Left renal pelvis (tissue), 4 donors: ENCODE results near the gene SELENON. TPM values are rescaled to one million over a fixed set of nuclear protein-coding genes. Genes with fewer than 3 reads are reported as not detected.

Source experiments
- DNase-seq, 4 donors: peaks; one replicate each; pipeline ENCODE4 v3.0.0-alpha.2; 2013; ENCODE audit warnings: low read depth in 4 of 4, low spot score in 3 of 4
- polyA plus RNA-seq, 4 donors: library from polyadenylated mRNA; unstranded; fragments of 120-200 nt; gene quantifications; one replicate each; pipeline ENCODE4 v1.2.1, GENCODE V29; 2013; ENCODE audit not compliant: insufficient read length in 4 of 4

Gene SELENON
- polyA plus RNA-seq, 4 donors = 70.5 to 86.0 (median 81.7) TPM

DNA sequence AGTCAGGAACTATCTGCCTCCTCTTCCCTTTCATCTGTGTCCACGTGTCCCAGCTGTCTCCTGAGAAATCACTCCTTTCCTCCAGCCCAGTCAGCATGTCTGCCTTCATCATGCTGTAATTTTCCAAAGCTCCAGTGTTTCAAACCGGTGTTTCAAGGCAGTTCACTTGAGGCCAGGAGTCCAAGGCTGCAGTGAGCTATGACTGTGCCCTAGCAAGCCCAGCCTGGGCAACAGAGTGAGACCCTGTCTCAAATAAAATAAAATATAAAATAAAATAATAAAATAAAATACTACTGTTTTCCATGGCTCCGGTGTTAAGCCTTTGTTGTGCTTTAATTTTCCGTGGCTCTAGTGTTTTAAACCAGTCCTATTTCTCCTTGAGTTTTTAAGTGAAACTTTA, 7.9 kb upstream of the SELENON start:
- no peak for DNase-seq

DNA sequence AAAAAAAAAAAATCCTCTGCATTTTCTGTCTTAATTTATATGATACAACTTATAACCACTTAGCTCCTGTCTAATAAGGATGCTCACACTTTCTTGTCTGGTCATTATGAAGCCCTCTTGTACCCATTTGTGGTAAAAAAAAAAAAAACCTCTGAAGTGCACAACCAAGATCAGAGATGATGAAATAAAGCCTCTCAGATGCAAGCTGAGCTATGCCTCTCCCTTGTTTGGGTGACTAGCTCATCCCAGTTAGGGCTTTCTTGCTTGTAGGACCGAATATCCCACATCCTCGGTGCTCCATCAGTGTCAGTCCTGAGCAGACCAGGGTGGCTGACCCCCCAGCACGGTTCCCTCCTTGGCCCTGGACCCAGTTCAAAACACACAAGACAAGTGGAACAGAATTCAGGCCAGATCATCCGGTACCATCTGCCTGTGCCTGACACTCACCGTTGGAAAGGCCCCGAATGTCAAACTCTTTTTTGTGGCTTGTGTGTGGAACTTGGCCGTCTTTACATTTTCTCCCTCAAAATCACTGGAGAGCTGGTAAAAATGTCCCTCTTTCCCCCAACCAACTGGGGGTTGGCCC, 6.3 kb upstream of the SELENON start:
- DNase-seq = no peak

DNA sequence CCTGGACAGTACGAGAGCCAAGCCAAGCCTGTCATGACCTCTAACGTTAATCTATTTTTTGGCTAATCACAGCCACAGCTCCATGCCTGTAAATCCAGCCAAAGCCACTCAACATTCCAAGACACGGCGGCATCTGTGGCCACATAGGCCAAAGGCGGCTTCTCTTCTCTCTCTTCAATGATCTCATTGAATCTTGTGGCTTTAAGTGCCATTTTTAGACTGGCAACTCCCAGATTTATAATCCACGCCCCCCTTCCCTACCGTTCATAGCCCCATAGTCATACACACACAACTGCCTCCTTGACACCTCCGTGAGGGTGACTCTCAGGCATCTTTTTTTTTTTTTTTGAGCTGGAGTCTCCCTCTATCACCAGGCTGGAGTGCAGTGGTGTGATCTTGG, 5.7 kb upstream of the SELENON start:
- no peak for DNase-seq

DNA sequence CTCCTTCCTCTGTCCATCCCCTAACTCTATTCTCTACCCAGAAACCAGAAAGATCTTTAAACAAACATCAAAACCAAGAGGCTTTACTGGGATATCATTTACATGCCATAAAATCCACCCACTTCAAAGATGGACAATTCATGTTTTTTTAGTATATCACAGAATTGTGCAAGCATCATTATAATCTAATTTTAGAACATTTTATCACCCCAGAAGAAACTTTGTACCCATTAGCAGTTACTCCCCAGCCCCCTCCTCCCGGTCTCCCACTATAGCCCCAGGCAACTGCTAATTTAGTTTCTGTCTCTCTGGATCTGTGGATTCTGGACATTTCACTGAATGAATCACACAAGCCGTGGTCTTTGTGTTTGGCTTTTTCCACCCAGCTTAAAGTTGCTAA, 4.8 kb upstream of the SELENON start:
- no peak for DNase-seq

DNA sequence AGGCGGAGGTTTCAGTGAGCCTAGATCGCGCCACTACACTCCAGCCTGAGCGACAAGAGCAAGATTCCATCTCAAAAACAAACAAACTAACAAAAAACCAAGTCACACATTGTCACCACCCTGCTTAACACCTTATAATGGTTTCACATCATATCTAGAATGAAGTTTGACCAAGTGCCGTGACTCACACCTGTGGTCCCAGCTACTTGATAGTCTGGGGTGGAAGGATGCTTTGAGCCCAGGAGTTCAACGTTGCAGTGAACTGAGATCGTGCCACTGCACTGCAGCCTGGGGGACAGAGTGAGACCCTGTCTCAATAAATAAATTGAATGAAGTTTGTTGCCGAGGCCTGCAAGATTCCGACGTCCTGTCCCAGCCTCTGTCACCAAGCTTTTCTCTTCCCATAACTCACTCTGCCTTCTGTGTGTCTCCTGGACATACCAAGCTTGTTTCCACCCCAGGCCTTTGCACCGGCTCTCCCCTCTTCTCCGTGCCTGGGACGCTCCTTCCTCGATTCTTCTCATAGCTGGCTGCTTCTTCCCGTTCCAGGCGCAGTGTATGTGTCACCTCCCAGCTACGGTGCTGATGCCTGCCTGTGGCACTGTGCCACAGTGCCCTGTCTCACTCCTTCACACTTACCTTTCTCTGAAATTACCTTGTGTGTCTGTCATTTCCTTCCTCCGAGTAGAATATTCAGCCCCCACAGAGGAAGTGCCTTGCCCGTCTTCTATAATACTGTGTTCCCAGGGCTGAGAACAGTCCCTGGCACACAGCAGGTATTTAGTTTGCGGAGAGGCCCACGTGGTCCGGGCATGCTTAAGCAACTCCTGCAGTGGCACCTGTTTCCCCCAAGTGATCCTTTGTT, 3.8 kb upstream of the SELENON start:
- DNase-seq = no peak

DNA sequence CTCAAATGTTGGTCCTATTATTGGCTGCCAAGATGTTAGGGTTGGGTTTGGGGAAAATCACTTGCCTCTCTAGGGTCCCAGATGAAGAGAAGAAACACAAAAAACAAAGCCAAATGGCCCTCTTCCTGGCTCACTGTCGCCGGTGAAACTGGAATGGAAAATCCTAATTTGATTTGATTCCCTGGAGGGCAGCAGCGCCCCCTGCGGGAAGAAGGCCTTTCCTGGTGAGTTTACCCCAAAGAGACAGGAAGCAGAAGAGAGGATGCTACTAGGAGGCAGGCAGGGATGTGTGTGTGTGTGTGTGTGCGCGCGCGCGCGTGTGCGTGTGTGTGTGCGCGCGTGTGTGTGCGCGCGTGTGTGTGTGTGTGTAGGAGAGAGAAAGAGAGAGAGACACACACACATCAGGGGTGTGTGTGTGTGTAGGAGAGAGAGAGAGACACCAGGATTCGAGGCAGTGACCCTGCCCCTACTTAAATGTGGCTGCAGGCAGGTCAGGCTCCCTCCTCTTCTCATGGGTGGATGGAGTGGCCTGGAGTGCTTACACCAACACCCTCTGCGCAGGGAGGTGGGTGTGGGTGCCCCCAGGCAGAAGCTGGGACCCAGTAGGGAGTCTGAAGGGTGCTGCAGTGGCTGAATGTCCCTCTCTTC, 3.1 kb upstream of the SELENON start:
- peak in 1 of 4 donors; percentile 59 for DNase-seq

DNA sequence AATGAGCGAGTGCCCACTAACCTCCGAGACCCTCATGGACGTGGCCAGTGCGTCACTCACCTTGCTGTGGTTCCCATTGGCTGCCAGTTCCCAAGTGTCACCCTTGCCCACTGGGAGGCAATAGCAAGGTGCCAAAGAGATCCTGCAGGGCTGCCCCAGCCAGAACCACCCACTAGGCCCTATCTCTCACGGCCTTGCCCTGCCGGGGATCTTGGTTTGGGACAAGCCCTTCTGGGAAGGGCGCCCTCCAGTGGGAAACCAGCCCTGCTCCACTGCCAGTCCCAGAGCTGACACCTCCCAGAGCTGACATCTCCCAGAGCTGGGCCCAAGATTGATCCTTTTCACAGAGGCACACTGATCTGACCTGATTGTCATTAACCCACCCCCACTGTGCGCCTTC, 2.1 kb upstream of the SELENON start:
- no peak for DNase-seq

DNA sequence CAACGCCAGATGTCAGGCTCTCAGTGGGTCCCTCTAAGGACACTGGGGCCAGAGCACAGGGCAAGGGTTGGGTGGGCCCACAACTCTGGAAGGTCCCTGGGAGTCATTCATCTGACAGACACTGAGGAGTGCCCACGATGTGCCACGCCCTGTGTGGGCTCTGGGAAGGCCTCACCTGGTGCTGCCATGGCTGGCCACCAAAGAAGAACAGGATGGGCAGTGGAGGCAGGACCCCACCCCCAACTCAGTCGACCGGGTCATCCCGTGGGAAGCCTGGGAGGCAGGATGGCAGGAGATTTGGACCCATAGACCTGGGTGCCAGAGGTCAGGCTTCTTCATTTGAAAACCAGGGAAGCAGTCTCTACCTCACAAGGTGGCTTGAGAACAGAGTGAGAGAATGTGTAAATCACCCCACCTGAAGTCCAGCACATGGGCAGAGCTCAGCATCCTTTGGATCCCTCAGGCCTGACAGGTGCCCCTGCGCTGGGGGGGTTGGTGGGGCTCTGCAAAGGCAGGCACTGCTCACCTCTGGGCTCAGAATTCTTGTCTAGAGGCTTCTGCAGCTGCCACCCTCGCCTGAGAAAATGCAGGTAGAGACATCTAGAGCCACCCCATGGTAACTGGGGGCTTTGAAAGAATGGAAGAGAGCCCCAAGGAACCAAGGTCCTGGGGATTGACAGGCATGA, 1.2 kb upstream of the SELENON start:
- no peak for DNase-seq

DNA sequence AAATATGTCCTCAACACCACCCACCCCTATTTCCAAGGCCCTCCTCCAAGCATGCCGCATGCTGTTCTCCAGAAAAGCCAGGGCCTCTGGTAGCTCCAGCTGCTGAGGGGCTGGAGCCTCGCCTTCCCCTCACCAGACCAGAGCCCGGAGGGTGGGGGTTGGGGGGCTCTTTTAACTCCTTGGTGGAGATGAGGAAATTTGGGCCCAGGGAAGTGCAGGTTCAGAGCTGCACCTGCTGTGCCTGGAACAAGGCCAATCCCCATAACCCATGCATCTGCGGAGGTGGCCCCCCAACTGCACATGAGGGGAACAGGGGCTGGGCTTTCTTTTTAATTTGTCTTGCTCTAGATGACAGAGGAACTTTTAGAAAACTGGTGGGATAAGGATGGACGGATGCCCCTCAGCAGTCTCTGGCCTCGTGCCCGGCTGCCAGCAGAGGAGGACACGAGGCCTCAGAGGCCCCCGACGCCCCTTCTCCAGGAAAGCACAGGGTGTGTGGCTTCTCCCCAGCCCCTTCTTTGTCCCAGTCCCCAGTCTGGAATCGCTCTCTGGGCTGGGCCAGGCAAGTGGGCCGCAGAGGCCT, 550 bp upstream of the SELENON start:
- no peak for DNase-seq

DNA sequence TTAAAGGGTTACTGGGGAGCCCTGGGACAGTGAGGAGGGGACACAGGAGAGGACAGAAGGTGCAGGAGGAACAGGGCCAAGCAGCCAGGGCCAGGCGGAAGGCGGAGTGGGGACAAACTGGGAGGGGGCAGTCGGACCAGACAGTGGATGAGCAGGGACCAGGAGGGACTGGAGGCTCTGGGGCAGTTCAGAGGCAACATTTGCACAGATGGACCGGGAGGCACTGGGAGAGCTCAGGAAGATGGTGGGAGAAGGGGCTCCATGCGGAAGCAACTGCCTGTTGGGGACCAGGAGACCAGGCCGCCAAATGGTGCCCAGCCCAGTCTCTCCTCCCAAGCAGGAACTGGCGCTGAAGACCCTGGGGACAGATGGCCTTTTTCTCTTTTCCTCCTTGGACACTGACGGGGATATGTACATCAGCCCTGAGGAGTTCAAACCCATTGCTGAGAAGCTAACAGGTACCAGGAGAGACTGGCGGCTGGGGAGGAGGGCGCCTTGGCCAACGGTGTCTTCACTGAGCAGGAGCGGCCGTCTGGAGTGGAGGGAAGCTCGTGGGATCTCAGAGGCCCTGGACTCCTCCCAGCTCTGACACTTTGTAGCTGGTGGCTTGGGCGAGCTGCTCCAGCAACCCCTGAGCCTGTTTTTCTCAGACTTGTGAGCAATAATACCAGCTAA, 847 bp downstream of the SELENON start:
- DNase-seq = no peak

DNA sequence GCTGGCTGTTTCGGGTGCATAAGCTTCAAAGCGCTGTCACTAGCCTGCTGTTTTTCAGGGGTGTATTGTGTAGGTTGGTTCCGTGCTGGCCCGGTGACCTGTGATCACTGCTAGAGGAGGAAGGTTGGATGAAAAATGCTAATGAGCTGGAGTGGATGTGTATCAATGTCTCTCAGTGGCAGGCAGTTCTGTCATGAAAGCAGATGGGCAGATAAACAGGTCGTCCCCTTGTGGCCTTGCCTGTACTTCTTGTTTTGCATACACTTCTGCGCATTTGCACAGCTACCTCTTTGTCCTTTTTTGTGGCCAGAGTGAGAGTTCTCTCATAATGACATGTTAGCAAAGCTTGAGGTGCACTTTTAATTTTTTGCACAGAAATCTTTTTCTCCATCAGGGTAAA, 2.9 kb downstream of the SELENON start:
- DNase-seq = no peak

DNA sequence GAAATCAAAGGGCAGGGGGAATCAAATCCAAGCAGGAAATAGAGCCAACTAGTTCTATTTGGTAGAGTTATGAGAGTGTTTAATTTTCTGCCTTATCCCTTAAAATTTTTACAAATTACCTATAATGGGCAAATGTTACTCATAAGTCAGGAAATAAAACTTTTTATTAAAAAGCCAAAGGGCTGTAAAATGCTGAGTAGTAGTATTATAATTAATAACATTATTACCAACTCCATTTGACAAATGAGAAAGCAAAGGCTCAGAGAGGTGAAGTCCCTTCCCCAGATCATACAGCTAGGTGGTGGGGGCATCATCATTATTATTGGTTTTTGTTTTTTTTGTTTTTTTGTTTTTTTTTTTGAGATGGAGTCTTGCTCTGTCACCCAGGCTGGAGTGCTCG, 3.4 kb downstream of the SELENON start:
- no peak for DNase-seq

DNA sequence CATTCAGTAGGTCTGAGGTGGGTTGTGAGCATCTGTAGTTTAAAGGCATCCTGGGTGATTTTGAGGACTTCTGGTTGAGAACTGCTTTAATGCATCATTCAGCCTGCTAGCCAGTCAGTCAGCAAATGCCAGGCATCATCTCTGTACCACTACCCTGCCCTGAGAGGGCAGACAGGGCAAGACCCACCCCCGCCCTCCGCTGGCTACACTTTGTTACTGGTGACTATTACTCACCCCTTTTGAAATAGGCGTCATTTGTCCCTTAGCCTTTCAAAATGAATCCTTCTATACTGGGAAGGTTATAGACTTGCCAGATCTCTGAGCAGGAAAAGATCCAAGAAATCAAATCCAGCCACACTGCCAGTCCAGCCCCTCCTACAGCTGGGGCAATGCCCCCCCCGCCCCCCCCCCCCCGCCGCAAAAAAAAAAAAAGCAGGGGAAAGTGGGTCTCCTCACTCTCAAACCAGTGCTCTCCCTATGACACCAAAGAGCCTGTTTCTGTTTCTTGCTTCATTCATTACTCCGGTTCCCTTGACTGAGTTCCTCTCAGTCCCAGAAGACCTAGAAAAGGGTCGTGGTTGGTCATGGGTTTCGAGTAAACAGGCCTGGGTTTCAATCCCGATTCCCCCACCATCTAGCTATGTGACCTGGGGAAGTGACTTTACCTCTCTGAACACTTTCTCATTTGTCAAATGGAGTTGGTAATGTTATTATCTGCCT, 4.4 kb downstream of the SELENON start:
- no peak for DNase-seq

DNA sequence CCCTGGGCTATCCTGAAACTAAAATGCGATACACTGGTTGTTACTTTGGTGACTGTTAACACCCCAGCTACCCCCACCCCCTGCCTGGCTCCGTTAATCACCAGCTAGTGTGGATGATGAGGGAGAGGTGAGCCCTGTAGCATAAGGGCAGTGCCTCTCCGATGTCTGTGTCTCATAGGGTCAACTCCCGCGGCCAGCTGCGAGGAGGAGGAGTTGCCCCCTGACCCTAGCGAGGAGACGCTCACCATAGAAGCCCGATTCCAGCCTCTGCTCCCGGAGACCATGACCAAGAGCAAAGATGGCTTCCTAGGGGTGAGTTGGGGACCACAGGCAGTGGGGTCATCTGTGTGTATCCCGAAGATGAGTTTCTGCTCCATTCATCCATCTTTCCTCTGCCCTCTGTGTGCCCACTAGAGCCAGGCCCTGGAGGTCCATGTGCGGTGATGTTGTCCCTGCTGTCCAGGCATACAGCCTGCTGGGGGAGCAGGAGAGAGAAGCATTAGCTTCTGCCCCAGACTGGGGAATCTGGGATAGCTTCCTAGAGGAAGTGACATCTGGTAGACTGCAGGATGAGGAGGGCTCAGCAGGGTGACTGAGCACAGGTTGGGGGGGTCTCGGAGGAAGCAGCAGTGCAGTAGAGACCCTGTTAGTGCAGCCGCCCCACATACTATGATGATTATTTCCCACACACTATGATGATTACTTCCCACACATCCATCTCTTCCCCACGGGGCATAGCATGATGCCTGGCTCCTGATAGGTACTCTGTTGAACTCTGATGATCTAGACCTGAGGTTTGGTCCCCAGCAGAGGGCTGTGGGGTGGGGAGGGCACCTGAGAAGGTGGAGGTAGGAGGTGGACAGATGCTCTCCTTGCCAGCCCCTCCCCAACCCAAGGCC, 5.2 kb downstream of the SELENON start:
- no peak for DNase-seq

DNA sequence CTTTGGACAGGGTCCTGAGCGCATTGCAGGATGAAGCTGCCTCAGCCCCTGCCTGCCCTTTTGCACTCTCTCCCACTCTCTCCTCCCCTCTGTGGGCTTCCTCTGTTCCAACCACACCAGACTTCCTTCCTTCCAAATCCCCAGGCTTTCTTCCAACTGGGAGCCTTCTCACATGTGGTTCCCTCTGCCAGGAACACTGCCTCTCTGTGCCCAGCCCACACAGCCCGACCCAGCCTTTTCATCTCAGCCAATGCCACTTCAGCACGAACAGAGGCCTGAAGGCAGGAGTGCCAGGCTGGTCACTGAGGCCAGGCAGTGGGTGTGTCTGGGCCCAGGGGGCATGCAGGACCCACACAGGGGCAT, 5.9 kb downstream of the SELENON start:
- DNase-seq = no peak

DNA sequence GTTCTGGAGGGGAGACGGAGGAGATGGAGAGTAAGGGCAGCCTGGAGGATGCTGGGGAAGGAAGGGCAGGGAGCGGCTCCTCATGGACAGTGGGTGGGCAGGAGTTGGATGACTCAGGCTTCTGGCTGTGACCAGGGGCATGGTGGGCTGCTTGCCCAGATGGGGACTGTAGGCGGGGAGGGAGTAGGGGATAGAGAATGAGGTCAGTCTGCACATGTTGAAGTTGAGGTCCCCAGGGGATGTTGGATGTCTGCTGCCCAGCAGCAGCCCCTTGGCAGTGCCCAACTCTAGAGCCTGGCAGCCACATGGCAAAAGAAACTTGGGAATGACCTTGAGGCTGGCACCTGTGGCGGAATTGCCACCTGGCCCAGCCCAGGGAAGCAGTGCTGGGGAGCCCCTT, 6.4 kb downstream of the SELENON start:
- no peak for DNase-seq

DNA sequence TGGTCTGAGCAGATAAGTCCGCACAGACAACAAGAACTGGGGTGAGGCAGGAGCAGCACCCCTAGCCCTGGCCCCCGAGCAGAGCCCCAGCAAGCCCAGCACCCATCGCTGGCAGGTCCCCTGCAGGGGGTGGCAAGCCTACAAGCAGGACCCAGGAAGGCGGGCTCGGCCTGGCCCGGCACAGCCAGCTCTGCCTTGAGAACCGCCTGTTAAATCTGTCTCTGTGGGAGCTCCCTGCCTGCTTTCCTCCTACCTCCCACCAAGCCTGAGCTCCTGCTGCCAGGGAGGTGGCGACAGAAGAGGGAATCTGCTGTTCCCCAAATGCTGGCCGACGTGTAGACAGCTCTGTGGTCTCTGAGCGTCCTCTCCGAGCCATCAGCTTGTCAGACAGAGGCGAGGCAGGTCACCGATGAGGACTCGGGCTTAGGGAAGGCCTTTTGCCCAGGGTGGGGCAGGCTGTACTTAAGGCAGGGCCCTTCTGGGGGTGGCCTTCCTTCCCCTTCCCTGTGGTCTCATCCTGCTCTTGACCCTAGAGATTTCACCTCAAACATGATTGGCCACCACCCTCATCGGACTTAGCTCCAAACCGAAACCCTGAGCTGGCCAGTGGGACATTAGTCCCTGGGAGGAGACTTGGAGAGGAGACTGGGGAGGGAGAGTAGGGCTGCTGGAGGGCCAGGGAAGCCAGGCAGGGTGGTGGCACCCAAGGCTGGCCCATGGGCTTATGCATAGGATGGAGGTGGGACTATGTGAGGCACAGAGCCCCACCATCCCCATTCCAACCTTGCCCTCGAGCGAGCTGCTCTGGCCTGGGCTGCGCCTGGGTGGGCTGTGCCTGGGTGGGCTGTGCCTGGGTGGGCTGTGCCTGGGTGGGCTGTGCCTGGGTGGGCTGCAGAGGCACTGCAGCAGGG, 7.7 kb downstream of the SELENON start:
- no peak for DNase-seq
